IMR-90 (cell line): ENCODE data around the gene LPGAT1. TPM values are rescaled to one million over a fixed set of nuclear protein-coding genes. Genes with fewer than 3 reads are reported as not detected.

Experiments
- ATAC-seq: fragments of 200-7000 bp; cut with Tn5 transposase; 2 replicates; pipeline ENCODE4 v1.9.1; 2020; ENCODE audit warnings: low read depth, mild to moderate bottlenecking, moderate library complexity
- BruUV-seq: library from RNA; stranded (reverse); fragments of 400-500 nt; replicated peaks from 2 replicates; lab custom pipeline; 2021; lab: Mats Ljungman, UMichigan
- CTCF ChIA-PET: fragments of 300-600 bp; formaldehyde crosslinking; extraction: SDS; loops from one replicate; lab custom pipeline; 2021; ENCODE audit warnings: antibody characterized with exemption; lab: Yijun Ruan, JAX
- POLR2A ChIA-PET: fragments of 300-600 bp; sonication (Branson Sonifier 250); formaldehyde crosslinking; loops from one replicate; lab custom pipeline; 2022; ENCODE audit warnings: antibody characterized with exemption; ENCODE audit not compliant: unreplicated experiment; lab: Charles Lee
- DNase-seq: peaks from one replicate; pipeline ENCODE4 v3.0.0; 2013
- H2AFZ ChIP-seq: replicated peaks from 2 replicates; pipeline ENCODE3; 2013; ENCODE audit warnings: low read length, mild to moderate bottlenecking; ENCODE audit not compliant: poor library complexity
- H2AK5ac ChIP-seq: 2 replicates; pipeline ENCODE4 v1.6.1; 2013; ENCODE audit warnings: low read depth, low read length, inconsistent platforms
- H2AK9ac ChIP-seq: replicated peaks from 2 replicates; pipeline ENCODE3; 2013; ENCODE audit warnings: mild to moderate bottlenecking, low read depth, low read length, moderate library complexity; ENCODE audit not compliant: poor library complexity
- H2BK120ac ChIP-seq: 2 replicates; pipeline ENCODE4 v1.6.1; 2013; ENCODE audit warnings: low read depth, low read length, inconsistent platforms
- H2BK15ac ChIP-seq: 3 replicates; pipeline ENCODE4 v1.6.1; 2013; ENCODE audit warnings: low read depth, low read length, inconsistent platforms
- H2BK20ac ChIP-seq: 2 replicates; pipeline ENCODE4 v1.6.1; 2013; ENCODE audit warnings: low read depth, mild to moderate bottlenecking, inconsistent platforms, low read length, moderate library complexity
- H2BK5ac ChIP-seq: 2 replicates; pipeline ENCODE4 v1.6.1; 2013; ENCODE audit warnings: mild to moderate bottlenecking, low read depth, low read length, inconsistent platforms; ENCODE audit not compliant: poor library complexity, severe bottlenecking
- H3K14ac ChIP-seq: replicated peaks from 2 replicates; pipeline ENCODE4 v1.6.1; 2013; ENCODE audit warnings: low read depth, low read length, inconsistent platforms
- H3K18ac ChIP-seq: 2 replicates; pipeline ENCODE4 v1.6.1; 2013; ENCODE audit warnings: low read depth, low read length, control low read depth
- H3K23ac ChIP-seq: 2 replicates; pipeline ENCODE4 v1.6.1; 2013; ENCODE audit warnings: low read depth, low read length, inconsistent platforms
- H3K27ac ChIP-seq: 2 replicates; pipeline ENCODE4 v1.5.1; 2013; ENCODE audit warnings: mild to moderate bottlenecking, control low read depth, low read length; ENCODE audit not compliant: insufficient read depth
- H3K27me3 ChIP-seq: 2 replicates; pipeline ENCODE4 v1.6.1; 2013; ENCODE audit warnings: low read length; ENCODE audit not compliant: control insufficient read depth, insufficient read depth
- H3K36me3 ChIP-seq: 2 replicates; pipeline ENCODE4 v1.6.1; 2013; ENCODE audit warnings: low read length, mixed read lengths; ENCODE audit not compliant: control insufficient read depth, insufficient read depth
- H3K4ac ChIP-seq: 2 replicates; pipeline ENCODE4 v1.6.1; 2013; ENCODE audit warnings: low read depth, low read length, inconsistent platforms
- H3K4me1 ChIP-seq: 2 replicates; pipeline ENCODE4 v1.6.1; 2013; ENCODE audit warnings: low read length, mixed read lengths; ENCODE audit not compliant: control insufficient read depth, insufficient read depth
- H3K4me2 ChIP-seq: 2 replicates; pipeline ENCODE4 v1.6.1; 2013; ENCODE audit warnings: low read depth, mild to moderate bottlenecking, control low read depth, low read length, moderate library complexity
- H3K4me3 ChIP-seq: 2 replicates; pipeline ENCODE4 v1.5.1; 2013; ENCODE audit warnings: low read depth, mild to moderate bottlenecking, control low read depth, low read length, moderate library complexity; ENCODE audit not compliant: insufficient read depth
- H3K56ac ChIP-seq: 2 replicates; pipeline ENCODE4 v1.6.1; 2013; ENCODE audit warnings: low read length, inconsistent platforms; ENCODE audit not compliant: insufficient read depth; ENCODE audit errors: extremely low read depth
- H3K79me1 ChIP-seq, 2 experiments: 2 replicates each; pipeline ENCODE4 v1.6.1; 2013; ENCODE audit warnings: low read length in 2 of 2, inconsistent platforms in 1 of 2, low read depth in 1 of 2
- H3K9ac ChIP-seq: 2 replicates; pipeline ENCODE4 v1.6.1; 2013; ENCODE audit warnings: low read depth, low read length, control low read depth
- H3K9me1 ChIP-seq: 2 replicates; pipeline ENCODE4 v1.6.1; 2013; ENCODE audit warnings: low read length, inconsistent platforms; ENCODE audit not compliant: insufficient read depth
- H3K9me3 ChIP-seq: 2 replicates; pipeline ENCODE4 v1.6.1; 2013; ENCODE audit warnings: low read length; ENCODE audit not compliant: control insufficient read depth, insufficient read depth
- H4K20me1 ChIP-seq: 2 replicates; pipeline ENCODE4 v1.6.1; 2013; ENCODE audit warnings: low read length, inconsistent platforms; ENCODE audit not compliant: insufficient read depth
- H4K5ac ChIP-seq: 2 replicates; pipeline ENCODE4 v1.6.1; 2013; ENCODE audit warnings: mild to moderate bottlenecking, low read depth, low read length, control low read depth
- H4K8ac ChIP-seq, 2 experiments: 2 replicates each; pipeline ENCODE4 v1.6.1; 2013; ENCODE audit warnings: low read depth in 2 of 2, low read length in 2 of 2, control low read depth in 1 of 2, inconsistent platforms in 1 of 2
- H4K91ac ChIP-seq: 2 replicates; pipeline ENCODE4 v1.6.1; 2013; ENCODE audit warnings: low read depth, low read length, inconsistent platforms; ENCODE audit not compliant: insufficient read depth
- CEBPB ChIP-seq: IDR thresholded peaks from 2 replicates; pipeline ENCODE4 v1.6.1; 2012; ENCODE audit warnings: low read depth, low read length, improper control_type of control experiment
- ELK1 ChIP-seq: fragments of 150-350 bp; IDR thresholded peaks from 2 replicates; pipeline ENCODE4 v1.6.1; 2016; ENCODE audit warnings: low read depth, mild to moderate bottlenecking, low read length, moderate library complexity, borderline replicate concordance
- FOS ChIP-seq: fragments of 150-350 bp; IDR thresholded peaks from 2 replicates; pipeline ENCODE4 v1.6.1; 2016; ENCODE audit warnings: low read depth, low read length
- MAZ ChIP-seq: IDR thresholded peaks from 2 replicates; pipeline ENCODE4 v1.6.1; 2012; ENCODE audit warnings: low read depth, mild to moderate bottlenecking, low read length, improper control_type of control experiment, moderate library complexity, borderline replicate concordance
- MXI1 ChIP-seq: IDR thresholded peaks from 2 replicates; pipeline ENCODE4 v1.6.1; 2012; ENCODE audit warnings: low read depth, mild to moderate bottlenecking, low read length, moderate library complexity, borderline replicate concordance
- NFE2L2 ChIP-seq: fragments of 150-350 bp; IDR thresholded peaks from 2 replicates; pipeline ENCODE4 v1.6.1; 2016; ENCODE audit warnings: low read depth, mild to moderate bottlenecking, low read length
- RAD21 ChIP-seq: IDR thresholded peaks from 2 replicates; pipeline ENCODE4 v1.6.1; 2012; ENCODE audit warnings: low read length, improper control_type of control experiment
- RCOR1 ChIP-seq: IDR thresholded peaks from 2 replicates; pipeline ENCODE4 v1.6.1; 2012; ENCODE audit warnings: mild to moderate bottlenecking, low read length, improper control_type of control experiment; ENCODE audit not compliant: insufficient replicate concordance
- RFX5 ChIP-seq: IDR thresholded peaks from 2 replicates; pipeline ENCODE4 v1.8.0; 2012; ENCODE audit warnings: low read depth, mild to moderate bottlenecking, low read length, moderate library complexity
- WGBS, 2 experiments: methylation state at CpG; one replicate each; pipeline versions ENCODE4 v1.1.5 to v1.1.7; 2013; ENCODE audit warnings: missing lambda C conversion rate in 2 of 2; ENCODE audit not compliant: insufficient read length in 1 of 2; ENCODE audit errors: extremely low coverage in 2 of 2; 5-methylcytosine and 5-hydroxymethylcytosine counted together
- dilution Hi-C: fragments of 300-500 bp; cut with HindIII; formaldehyde crosslinking; loops from one replicate; pipeline ENCODE4 v1.14.3; 2018; ENCODE audit warnings: low sequenced_read_pairs; ENCODE audit not compliant: unreplicated experiment
- in situ Hi-C: fragments of 300-500 bp; cut with MboI; formaldehyde crosslinking; loops from 3 replicates; pipeline ENCODE4 v1.14.3; 2019; ENCODE audit warnings: low sequenced_read_pairs, inconsistent platforms, mixed read lengths
- intact Hi-C: fragments of 100-400 bp; cut with micrococcal nuclease; formaldehyde crosslinking; loops from 2 replicates; pipeline ENCODE4 v1.10.0; 2022
- polyA plus RNA-seq, 3 experiments: library from polyadenylated mRNA; depleted of rRNA; stranded (reverse); fragments of >200 nt; gene quantifications; 2 replicates each; pipeline ENCODE4 v1.2.3, GENCODE V29; 2012; ENCODE audit warnings: low replicate concordance in 1 of 3
- total RNA-seq: library from RNA; depleted of rRNA; stranded (reverse); fragments of >200 nt; gene quantifications from 2 replicates; pipeline ENCODE4 v1.2.3, GENCODE V29; 2012
- TF ChIP-seq, protein P1 (sequence below): fragments of 150-350 bp; IDR thresholded peaks from 2 replicates; pipeline ENCODE4 v1.6.1; 2017; ENCODE audit warnings: mild to moderate bottlenecking, antibody characterized with exemption, low read length, low read depth

The LPGAT1 gene
- total and polyA plus RNA-seq, 2 of the 4 experiments (the other 2 are of a cell fraction) = 6.7 to 13.6 TPM

DNA sequence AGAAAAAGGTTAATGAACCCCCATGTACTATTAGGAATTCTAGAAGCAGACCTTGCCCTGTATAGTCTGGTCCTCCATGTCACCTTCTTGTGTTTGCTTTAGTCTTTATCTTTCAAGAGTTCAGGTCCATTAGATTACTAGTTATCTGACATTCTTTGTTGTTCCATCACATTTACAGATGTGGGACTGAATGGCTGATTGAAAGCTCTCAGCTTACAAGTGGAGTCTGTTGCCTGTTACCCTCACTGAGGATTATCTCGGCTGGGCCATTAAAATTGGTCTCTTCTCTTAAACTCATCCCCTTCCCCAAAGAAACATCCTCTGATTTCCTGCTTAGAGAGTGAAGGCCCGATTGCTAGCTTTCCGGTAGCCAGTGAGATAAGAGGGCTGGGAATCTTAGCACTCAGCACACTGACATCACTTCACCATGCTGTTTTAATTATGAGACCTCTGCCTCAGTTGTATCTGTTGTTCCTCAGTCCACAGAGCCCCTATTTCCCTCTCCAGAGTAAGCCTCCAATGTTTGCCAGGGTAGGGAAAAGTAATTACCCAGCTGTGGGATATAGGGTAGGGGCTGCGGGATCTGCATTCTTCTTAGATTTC lies 76.8 kb downstream of the LPGAT1 start:
- WGBS, 2 experiments = 70% methylated on average over 2 of the region's 4 CpGs; no CpG with 5 or more reads in 1 of the 2 experiments
- in situ Hi-C loops (no loop called here), intact Hi-C loops (no loop called here), dilution Hi-C loops (no loop called here)
- H3K23ac ChIP-seq = no peak overlapping the region
- H2BK120ac ChIP-seq = no peak overlapping the region
- H2BK15ac ChIP-seq = no peak overlapping the region
- no peak overlapping the region for H3K27ac ChIP-seq
- no peak overlapping the region for H3K56ac ChIP-seq
- H3K4me2 ChIP-seq = no peak overlapping the region
- H4K20me1 ChIP-seq = no peaks in the 10 kb centered on the region
- H3K4me3 ChIP-seq = no peak overlapping the region
- no peak overlapping the region for H4K91ac ChIP-seq
- no peak overlapping the region for H4K5ac ChIP-seq
- H4K8ac ChIP-seq = no peak overlapping the region
- H3K9me1 ChIP-seq = no peaks in the 10 kb centered on the region
- H3K36me3 ChIP-seq = peaks cover 6% of the 10 kb centered on the region
- no peaks in the 10 kb centered on the region for H3K79me1 ChIP-seq
- no peak overlapping the region for H2AK9ac ChIP-seq
- no peak overlapping the region for H2BK20ac ChIP-seq
- no peaks in the 10 kb centered on the region for H3K4me1 ChIP-seq
- DNase-seq (no peak), ATAC-seq (no peak)
- CTCF ChIA-PET = no interaction called here
- POLR2A ChIA-PET = no interaction called here
- H2AFZ ChIP-seq = no peak overlapping the region
- H3K9ac ChIP-seq = no peak overlapping the region
- no peaks in the 10 kb centered on the region for H3K9me3 ChIP-seq
- no peak overlapping the region for H2BK5ac ChIP-seq
- H2AK5ac ChIP-seq = no peak overlapping the region
- no peak overlapping the region for H3K18ac ChIP-seq
- H3K4ac ChIP-seq = no peak overlapping the region
- no TSS peak for BruUV-seq
- H3K27me3 ChIP-seq = no peaks in the 10 kb centered on the region
- H3K14ac ChIP-seq = no peak overlapping the region
- TF ChIP-seq FOS = no peak
- no peak for TF ChIP-seq MAZ
- TF ChIP-seq RFX5 = no peak
- TF ChIP-seq RAD21 = no peak
- TF ChIP-seq ELK1 = no peak
- no peak for TF ChIP-seq RCOR1
- TF ChIP-seq, protein P1, sequence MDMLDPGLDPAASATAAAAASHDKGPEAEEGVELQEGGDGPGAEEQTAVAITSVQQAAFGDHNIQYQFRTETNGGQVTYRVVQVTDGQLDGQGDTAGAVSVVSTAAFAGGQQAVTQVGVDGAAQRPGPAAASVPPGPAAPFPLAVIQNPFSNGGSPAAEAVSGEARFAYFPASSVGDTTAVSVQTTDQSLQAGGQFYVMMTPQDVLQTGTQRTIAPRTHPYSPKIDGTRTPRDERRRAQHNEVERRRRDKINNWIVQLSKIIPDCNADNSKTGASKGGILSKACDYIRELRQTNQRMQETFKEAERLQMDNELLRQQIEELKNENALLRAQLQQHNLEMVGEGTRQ = no peak
- no peak for TF ChIP-seq NFE2L2
- no peak for TF ChIP-seq CEBPB
- no peak for TF ChIP-seq MXI1
